C1 segment of cervical spinal cord (tissue), 14 donors: ENCODE measurements around the gene DDX24.
A peak's percentile ranks its signal among the peaks of the same experiment; 100 is the strongest.

Experiments used
- DNase-seq, 14 donors: peaks; one replicate each; lab custom pipeline; 2025; lab: John Stamatoyannopoulos, UW

The DDX24 gene

DNA sequence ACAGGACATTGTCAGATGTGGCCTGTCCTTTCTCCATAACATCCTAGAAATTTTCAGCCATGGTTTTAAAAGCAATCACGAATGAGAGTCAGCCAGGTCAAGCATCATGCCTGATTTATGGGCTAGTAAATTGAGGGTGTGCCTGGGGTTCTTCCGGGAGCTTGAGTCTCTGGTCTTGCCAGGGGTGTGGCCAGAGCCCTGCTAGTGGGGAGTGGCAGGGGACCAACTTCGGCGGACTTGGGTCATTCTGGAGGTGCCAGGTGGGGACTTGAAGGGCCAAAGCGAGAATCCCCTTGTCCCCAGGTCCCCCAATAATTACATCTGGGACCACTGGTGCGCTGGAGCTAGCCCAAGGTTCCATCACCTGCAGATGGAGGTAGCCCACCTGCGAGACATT lies 49.1 kb downstream of the DDX24 start:
- no peak for DNase-seq

DNA sequence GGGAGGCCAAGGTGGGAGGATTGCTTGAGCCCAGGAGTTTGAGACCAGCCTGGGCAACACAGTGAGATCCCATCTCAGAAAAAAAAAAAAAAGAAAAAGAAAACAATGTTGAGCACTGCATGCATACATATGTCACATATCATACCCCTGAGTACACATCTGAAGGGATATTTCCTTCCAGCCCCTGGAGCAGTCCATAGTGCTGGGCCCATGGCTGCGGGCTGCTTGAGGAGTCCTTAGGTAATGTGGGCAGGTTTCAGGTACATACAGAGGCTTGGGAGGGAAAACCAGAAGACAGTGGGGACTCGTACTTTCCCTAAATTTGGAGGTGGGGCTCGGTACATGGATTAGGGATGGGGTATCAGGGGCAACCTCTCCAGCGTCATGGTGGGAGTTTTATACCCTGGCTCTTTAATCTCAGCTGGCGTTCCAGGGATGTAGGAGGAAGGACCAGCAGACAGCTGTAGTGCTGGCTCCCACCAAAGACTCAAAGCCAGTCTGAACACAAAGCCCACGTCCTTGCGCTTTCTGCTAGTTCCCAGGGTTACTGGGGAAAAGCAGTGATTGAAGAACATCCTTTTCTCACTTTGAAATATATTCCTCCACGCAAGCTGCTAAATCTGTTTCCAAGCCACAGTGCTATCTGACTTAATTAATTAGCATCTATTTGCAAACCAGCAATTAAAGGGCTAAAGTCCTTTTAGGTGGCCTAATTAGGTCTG lies 49.7 kb downstream of the DDX24 start:
- DNase-seq = no peak

DNA sequence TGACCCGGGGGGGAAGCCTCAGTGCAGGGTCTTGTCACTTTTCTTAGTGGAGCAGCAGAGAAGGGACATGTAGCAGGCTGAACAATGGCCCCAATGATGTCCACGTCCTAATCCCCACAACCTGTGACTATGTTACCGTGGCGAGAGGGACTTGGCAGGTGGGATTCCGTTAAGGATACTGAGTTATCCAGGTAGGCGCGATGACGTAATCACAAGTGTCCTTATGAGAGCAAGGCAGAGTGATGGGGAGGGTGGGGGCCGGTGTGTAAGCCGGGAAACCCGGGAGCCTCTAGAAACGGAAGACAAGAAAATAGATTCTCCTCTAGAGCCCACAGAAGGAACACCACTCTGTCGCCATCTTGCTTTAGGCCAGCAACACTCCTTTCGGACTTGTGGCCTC lies 50.4 kb downstream of the DDX24 start:
- DNase-seq = no peak

DNA sequence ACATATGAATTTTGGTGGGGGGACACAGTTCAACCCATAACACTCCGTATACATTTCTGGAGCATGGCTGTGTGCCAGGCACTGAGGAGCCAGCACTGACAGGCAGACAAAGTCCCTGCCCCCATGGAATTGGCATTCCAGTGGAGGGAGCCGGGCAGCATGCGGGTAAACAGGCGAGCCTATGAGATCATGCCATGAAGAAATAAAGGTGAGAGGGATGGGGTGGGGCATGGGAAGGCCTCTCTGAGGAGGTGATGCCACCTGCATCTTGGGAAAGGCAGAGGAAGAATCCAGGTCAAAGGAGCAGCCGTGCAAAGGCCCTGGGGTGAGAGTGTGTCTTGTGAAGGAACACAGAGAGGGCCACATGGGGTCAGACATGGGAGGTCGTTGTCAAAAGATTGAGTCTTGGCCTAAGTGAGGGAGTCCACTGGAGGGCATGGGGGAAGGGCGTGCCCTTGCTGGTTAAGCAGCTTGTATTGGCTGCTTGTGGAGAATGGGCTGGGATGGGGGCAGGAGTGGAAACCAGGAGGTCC lies 51.3 kb downstream of the DDX24 start:
- DNase-seq = no peak

DNA sequence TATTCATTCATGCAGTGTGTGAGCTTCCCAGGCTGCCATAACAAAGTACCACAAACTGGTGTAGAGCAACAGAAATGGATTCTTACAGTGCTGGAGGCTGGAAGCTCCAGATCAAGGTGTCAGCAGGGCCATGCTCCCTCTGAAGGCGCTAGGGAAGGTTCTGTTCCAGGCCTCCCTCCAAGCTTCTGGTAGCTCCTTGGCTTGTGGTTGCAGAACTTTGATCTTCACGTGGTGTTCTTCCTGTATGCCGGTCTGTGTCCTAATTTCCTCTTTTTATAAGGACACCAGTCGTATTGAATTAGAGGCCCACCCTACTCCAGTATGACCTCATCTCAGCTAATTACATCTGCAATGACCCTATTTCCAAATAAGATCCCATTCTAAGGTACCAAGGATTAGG lies 51.7 kb downstream of the DDX24 start:
- DNase-seq = no peak

DNA sequence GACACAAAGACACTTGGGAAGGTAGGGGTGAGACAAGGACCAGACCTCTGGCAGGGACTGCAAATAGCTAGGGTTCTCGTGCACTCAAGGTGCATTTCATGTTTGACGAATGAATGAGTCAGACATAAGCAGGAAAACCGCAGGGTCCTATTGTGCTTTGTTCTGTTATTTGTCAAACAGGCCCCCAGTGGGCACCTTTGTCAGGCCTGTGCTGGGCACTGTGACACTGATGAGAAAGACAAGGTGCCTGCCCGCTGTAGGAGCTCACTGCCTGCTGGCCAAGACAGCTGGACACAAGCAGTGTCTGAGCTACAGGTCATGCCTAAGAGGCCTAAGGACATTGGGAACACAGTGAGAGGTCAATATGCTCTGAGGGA lies 52.6 kb downstream of the DDX24 start:
- DNase-seq = no peak

DNA sequence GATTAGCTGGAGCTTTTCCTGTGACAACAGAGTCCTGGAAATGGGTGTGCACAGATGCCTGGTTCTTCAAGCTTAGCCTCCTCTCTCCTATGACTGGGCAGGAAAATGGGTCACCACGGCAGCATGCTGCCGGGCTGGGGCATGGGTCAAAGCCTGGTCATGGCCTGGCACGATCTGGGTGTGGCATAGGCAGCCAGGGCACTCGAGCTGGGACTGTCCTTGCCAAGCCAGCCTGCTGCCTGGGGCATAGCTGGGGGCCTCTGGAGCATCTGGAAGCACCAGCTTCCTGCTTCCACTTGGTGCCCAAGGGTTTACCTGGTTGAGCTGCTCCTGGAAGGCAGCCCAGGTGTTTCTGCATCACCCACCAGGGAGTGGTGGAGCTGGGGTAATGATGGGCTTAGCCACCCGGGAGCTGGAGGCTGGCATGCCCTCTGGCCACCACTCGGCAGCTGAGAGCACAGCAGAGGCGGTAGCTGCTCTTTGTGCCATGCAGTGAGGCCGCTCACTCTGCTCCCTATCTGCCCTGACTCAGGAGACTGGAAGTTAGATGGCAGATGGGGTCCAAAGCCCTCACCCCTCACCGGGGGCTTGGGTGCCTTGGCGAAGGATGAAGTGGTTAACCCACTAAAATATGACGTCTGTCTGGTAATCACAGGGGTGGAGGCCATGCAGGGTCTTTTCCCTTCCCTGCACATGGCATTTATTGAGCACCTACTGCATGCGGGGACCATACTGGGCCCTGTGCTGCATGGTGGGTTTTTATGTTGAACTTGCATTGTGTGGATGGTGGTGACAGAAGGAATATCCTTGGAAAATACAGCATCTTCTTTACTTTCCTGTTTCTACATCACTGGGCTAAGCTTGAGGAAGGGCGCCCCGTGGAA lies 53.2 kb downstream of the DDX24 start:
- no peak for DNase-seq

DNA sequence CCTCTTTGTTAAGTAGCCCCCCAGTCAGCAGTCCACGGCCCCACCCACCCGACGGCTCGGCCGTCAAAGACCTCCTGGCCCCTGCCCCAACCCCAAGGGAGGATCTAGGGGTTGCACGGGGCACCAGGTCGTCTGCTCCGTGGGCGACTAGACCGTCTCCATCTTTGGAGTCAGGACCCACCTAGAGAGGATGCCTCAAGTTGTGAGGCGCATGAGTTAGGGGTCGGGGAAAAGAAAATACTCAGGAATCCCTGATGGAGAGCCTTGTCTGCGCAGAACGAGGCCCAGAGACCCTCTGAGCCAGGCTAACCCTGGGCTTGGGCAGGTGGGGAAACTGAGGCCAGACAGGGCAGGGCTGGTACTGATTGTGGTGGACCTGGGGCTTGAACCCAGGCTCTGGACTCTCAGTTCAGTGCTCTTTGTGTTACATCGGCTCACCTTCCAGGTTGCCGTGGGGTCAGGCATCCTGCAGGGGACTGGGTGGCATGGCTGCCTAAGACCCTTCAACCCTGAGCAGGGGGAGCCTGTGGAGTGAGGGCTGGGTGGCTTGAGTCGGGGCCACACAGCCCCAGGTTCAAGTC lies 54.0 kb downstream of the DDX24 start:
- DNase-seq = no peak

DNA sequence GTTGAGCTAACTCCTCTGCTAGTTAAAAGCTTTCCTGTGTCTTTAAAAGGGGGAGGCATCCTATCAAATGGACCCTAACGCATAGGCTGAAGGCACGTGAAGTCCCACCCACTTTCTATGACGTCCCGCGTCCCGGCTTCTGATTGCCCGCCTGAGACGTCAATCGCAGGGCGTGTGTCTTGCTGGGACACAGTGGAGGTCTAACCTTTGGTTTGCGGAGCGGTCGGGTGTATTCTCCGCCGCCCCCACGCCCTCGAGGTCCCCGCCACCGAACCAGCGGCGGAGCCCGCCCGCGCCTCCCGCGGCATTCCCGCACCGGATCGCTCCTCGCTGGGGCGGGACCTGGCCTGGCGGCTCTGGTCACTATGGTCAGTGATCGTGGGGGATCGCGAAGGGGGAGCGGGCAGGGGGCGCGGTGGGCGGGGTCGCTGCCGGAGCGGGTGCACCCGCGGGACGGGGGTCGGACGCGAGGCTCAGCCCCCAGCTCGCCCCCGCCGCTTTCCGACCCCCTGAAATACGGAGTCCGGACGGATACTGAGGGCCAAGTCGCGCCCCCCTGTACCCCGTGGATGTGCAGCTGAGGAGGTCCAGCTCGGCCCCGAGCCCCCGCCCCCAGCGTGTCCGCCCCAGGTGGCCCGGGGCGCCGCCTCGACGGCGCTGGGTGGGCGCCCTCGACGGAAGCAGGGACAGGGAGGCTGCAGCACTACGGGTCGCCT lies 54.7 kb downstream of the DDX24 start, which contains the start of gene OTUB2:
OTUB2 (plus strand) TSS at position 168 of the 716 bp plus-strand sequence; CDS start at position 366, 198 bp downstream.
- DNase-seq = peak; percentile 28 to 95 (median 91)

DNA sequence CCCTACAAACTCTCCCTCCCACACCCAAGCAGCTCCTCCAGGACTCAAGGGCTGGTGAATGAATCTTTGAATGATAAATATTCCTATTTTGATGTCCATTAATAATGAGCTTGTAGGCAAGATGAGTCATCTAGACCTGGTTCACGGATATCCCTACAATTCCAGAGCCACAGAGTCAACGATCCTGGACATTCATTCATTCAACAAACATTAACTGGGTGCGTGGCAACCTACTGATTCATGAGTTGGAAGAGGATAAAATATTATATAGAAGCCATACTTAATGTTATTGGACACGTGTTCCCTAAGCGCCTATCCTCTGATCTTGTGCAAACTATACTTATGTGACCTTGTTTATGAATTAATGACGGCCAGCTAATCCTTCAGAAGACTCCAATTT lies 55.3 kb downstream of the DDX24 start:
- peak in 1 of 14 donors; percentile 45 for DNase-seq

DNA sequence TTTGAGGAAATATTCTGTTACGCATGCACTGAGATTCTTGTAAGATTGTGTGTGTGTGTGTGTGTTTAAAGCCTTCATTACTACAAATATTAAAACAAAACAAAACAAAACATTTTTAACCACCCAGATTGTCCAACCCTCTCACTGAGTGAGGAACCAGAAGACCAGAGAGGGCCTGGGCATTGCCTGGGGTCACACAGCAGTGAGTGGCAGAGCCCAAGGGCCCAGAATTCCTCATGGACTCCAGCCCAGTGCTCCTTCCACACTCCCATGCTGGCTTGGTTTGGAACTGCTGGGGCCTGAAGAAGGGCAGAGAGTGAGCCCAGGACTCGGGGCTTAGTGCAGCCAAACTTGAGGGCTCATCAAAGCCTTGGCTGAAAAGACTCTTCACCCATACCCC lies 56.5 kb downstream of the DDX24 start:
- no peak for DNase-seq

DNA sequence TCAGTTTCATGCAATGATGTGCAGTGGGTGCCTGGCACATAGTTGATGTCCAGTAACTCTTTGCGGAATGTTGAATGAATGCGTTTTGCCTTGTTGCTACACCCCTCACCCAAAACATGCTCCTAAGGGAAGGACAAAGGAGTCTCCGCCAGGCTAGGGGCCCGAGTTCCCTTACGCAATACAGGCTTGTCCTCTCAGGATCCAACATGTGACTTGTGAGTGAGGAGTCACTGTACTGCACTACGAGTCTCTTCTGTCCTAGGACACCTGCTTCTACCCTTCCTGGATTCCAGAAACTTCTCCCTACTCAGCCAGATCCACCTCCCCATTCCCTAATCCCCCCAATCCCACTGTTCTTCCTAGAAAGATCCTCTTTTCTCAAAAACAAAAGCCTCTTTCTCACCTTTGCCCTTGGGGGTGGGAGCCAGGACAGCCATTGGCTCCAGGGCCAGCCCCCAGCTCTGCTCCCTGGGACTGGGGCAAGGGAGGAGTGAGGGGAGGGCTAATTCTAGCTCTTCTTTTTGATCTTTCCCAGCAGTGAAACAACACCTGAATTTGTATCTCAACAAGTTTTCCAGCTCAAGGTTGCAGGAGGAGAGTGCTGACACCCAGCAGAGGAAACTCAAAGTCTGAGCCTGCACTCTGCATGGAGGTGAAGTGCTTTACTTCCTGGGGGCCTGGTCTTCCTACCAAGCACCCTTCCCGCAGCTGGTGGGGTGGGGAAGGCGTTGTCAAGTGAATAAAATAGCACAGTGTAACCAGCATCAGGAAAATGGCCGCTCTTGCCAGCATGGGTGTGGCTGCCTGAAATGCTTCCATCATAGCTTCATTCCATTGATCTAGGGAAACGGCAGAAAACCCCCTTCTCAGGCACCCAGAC lies 58.2 kb downstream of the DDX24 start:
- no peak for DNase-seq

DNA sequence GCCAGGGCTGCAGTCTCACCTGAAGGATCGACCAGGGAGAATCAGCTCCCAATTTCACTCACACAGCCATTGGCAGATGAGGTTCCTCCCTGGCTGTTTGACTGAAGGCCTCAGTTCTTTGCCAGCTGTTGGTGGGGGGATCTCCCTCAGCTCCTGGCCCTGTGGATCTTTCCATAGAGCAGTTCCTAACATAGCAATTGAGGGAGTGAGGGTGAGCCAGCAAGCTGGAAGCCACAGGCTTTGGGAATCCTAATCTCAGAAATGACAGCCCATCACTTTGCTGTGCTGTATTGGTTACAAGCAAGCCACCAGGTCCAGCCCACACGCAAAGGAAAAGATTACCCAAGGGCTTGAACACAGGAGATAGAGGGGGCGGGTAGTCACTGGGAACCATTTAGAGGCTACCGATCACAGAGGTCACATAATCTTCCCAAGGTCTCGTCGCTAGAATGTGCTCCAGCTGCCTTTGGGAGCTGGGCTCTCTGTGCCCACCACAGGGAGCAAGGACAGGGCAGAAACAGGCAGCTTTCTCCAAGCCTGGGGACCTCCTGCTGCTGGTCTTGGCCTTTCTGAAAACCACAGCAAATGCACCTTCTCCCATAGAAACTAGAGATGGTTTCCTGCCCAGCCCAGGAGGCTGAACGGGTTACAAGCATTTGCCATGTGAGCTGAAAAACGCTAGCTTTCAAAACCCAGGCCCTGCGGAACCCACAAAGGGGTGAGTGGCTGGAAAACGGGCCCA lies 59.4 kb downstream of the DDX24 start:
- no peak for DNase-seq

DNA sequence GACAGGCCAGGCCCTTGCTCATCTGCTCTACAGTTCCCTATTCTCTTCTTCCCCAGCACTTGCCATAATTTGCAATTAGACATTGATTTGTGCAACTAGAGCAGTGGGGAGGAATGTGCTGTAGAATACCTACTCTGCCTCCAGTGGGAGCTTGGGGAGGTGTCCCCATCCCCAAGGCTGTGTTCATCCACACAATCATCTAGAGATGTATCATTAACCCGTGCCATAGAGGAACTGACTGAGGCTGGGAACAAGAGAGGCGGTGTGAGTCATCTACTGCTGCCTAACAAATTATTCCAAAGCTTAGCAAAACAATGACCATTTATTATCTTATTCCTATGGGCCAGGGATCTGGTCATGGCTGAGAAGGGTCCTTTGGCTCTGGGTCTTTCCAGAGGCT lies 60.0 kb downstream of the DDX24 start:
- no peak for DNase-seq

DNA sequence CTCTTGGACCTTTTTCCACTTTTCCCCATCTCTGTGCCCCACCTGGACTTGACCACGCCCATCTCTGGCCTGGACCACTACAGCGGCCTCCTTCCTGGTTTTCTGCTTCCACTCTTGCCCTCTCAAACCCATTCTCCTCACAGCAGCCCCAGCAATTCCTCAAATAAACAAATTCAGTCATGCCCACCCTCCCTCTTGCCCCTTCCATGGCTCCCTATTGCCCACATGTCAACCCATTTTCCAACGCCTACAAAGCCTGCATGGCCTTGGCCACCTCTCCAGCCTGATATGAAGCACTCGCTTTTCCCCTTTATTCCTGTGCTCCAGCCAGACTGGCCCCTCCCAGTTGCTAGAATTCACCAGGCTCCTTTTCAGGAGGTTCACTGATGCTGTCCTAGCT lies 60.7 kb downstream of the DDX24 start:
- no peak for DNase-seq

DNA sequence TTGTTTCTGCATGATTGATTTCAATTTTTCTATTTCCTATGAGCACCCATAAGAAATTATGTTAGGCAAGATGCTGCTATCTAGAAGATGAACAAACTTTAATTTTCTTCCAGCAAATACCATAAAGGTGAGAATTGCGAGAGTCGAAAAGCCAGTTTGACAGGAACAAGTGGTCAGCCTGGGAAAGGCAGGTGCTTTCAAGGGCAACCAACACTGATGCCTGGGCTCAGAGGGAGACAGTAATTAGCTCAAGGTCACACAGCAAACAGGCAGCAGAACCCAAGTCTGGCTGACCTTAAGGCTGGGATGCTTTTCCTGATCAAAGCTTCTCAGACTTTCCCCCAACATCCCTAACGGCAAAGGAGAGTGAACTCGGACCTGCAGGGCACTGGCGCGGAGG lies 61.7 kb downstream of the DDX24 start:
- no peak for DNase-seq

DNA sequence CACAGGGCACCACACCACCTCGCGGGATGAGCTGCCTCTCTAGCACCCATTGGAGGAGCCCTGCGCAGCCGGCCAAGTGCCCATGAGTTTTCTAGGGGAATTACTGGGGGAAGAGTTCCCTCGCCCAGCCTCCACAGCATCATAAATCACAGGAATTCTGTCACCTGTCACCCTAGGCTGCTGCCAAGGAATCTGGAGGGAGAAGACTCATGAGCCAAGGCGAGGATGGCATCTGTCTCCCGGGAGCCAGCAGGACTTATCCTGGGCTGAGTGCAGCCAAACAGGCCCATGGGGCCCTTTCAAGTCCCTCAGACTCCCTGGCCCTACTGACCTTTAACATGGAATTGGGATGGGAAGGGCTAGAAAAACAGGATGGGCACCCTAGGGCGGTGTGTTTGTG lies 62.7 kb downstream of the DDX24 start:
- peak in 1 of 14 donors; percentile 19 for DNase-seq

DNA sequence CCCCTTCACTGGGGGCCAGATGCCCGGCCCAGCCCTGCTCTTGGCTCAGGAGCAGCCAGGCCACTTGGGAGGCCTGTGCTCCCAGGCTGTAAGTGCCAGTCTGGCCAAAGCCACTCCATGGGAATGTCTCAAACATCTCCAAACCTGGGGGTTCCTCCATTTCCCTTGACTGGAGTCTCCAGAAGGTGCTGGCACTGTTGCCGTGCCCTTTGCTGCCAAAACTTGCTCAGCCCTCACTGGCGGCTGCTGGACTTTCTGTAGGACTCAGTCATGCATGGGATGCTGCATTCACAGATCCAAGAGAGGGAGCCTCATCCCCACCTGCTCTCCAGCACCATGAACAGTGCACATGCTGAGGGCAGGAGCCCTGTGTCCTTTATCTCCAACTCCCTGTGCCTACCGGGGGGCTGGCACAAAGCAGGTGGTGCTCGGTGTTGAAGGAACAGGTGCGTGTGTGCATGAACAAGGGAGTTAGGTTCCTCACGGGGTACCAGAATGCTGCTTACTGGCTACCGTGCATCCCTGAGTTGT lies 64.5 kb downstream of the DDX24 start:
- peak in 3 of 14 donors; percentile 5 to 17 (median 13) for DNase-seq

DNA sequence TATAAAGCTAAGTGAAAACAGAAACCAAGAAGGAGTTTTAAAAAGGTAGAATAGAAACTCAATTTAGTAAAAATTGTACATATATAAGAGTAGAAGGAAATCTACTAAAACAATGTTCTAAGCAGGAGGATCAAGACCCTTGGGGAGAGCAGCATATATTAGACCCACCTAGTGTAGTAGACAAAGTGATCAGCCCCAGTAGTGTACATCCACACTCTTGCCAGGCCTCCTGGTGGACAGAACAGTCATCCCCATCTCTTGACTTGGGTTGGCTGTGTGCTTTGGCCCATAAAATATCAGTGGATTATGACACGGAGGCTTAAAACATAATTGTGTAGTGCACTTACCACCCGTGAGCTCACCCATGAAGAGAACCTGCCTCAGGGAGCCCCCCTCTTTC lies 65.8 kb downstream of the DDX24 start:
- DNase-seq = no peak

DNA sequence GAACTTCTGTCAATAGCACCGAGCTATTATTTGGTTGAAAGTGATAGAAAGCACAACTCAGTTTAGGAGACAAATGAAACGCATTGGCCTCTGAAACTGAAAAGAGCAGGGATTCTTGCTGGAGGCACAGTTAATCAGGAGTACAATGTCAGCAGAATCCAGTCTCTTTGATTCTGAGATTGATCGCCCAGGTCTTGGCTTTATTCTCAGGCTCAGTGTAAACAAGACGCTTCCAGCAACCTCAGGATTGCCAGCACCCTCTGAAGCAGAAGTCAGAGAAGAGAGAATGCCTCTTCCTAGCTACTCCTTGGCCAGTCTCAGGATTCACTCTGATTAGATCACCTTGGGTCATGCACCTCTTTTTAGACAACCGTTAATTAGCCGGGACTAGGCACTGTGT lies 66.6 kb downstream of the DDX24 start:
- no peak for DNase-seq
